HepG2 (cell line): ENCODE data around the gene CREB1. TPM values are rescaled to one million over a fixed set of nuclear protein-coding genes. Genes with fewer than 3 reads are reported as not detected.

Experiments used
- AGO2 ChIP-seq: fragments of 200-400 bp; formaldehyde crosslinking; optimal IDR thresholded peaks from 2 replicates; pipeline ENCODE3; 2017; ENCODE audit warnings: mild to moderate bottlenecking, low read depth, low read length, moderate library complexity
- FLYWCH1 ChIP-seq: sonication (generic); formaldehyde crosslinking; IDR thresholded peaks from 2 replicates; pipeline ENCODE4 v1.8.1; 2023; ENCODE audit warnings: mild to moderate bottlenecking, missing genetic modification reagents
- FOSL1 ChIP-seq: sonication (generic); formaldehyde crosslinking; IDR thresholded peaks from 2 replicates; pipeline ENCODE4 v1.9.0; 2021; ENCODE audit warnings: missing genetic modification reagents, borderline replicate concordance
- KDM4B ChIP-seq: sonication (generic); formaldehyde crosslinking; IDR thresholded peaks from 2 replicates; pipeline ENCODE4 v1.4.0; 2020; ENCODE audit warnings: missing genetic modification reagents
- KLF15 ChIP-seq: sonication (generic); formaldehyde crosslinking; IDR thresholded peaks from 2 replicates; pipeline ENCODE4 v1.8.1; 2023; ENCODE audit warnings: borderline replicate concordance, mild to moderate bottlenecking, inconsistent platforms, missing genetic modification reagents, mixed read lengths
- NBN ChIP-seq: fragments of 450-650 bp; conservative IDR thresholded peaks from 2 replicates; pipeline ENCODE4 v1.6.1; 2017
- NPAS2 ChIP-seq: sonication (generic); formaldehyde crosslinking; IDR thresholded peaks from 2 replicates; pipeline ENCODE4 v1.8.0; 2022; ENCODE audit warnings: mild to moderate bottlenecking, missing genetic modification reagents, borderline replicate concordance
- SALL1 ChIP-seq: sonication (generic); formaldehyde crosslinking; IDR thresholded peaks from 2 replicates; pipeline ENCODE4 v1.8.0; 2022; ENCODE audit warnings: mild to moderate bottlenecking, missing genetic modification reagents
- SOX13 ChIP-seq, 3 experiments: fragments of 450-650 bp in 1 of 3; sonication (generic) in 1 of 3; formaldehyde crosslinking in 1 of 3; IDR thresholded peaks in 2 of 3; conservative IDR thresholded peaks in 1 of 3; 2 replicates each; pipeline versions ENCODE4 v1.5.0 to v1.6.1; 2016 to 2020; ENCODE audit warnings: antibody characterized with exemption in 1 of 3, mild to moderate bottlenecking in 1 of 3, missing compliant biosample characterization in 1 of 3, missing genetic modification reagents in 1 of 3, moderate library complexity in 1 of 3
- ZNF557 ChIP-seq: sonication (generic); formaldehyde crosslinking; IDR thresholded peaks from 2 replicates; pipeline ENCODE4 v1.4.0; 2020; ENCODE audit warnings: missing genetic modification reagents
- ZNF713 ChIP-seq: sonication (generic); formaldehyde crosslinking; IDR thresholded peaks from 2 replicates; pipeline ENCODE4 v1.4.0; 2020; ENCODE audit warnings: mild to moderate bottlenecking, missing genetic modification reagents
- ZSCAN22 ChIP-seq: sonication (generic); formaldehyde crosslinking; IDR thresholded peaks from 2 replicates; pipeline ENCODE4 v1.4.0; 2020; ENCODE audit warnings: mild to moderate bottlenecking, missing genetic modification reagents
- polyA plus RNA-seq, 8 experiments: library from polyadenylated mRNA; depleted of rRNA in 3 of 8; stranded (reverse) in 7 of 8; unstranded in 1 of 8; fragments of >200 nt; fragmentation: Illumina TruSeq in 4 of 8; extraction: Trizol in 4 of 8; gene quantifications; 2 replicates each; pipeline versions ENCODE4 v1.2.1 to v1.2.3, GENCODE V29; 2011 to 2016; ENCODE audit warnings: low read depth in 4 of 8, missing spikeins in 1 of 8, mixed read lengths in 1 of 8; ENCODE audit not compliant: insufficient read depth in 1 of 8
- total RNA-seq, 5 experiments: library from RNA; depleted of rRNA; stranded (reverse); fragments of >200 nt; fragmentation: Illumina TruSeq; extraction: Trizol; gene quantifications; 2 replicates each; pipeline ENCODE4 v1.2.3, GENCODE V29; 2016; ENCODE audit warnings: low read depth in 1 of 5
- TF ChIP-seq, protein P1 (sequence below): sonication (generic); formaldehyde crosslinking; IDR thresholded peaks from 2 replicates; pipeline ENCODE4 v1.5.0; 2020; ENCODE audit warnings: missing genetic modification reagents, mild to moderate bottlenecking, borderline replicate concordance
- TF ChIP-seq, protein P2 (sequence below): sonication (generic); formaldehyde crosslinking; IDR thresholded peaks from 2 replicates; pipeline ENCODE4 v1.4.0; 2020; ENCODE audit warnings: low read depth, missing genetic modification reagents
- TF ChIP-seq, protein P3 (sequence below): sonication (generic); formaldehyde crosslinking; IDR thresholded peaks from 2 replicates; pipeline ENCODE4 v1.8.0; 2022; ENCODE audit warnings: low read depth, missing genetic modification reagents
- TF ChIP-seq, protein P4 (sequence below): sonication (generic); formaldehyde crosslinking; IDR thresholded peaks from 2 replicates; pipeline ENCODE4 v1.4.0; 2020; ENCODE audit warnings: missing genetic modification reagents, borderline replicate concordance

Gene CREB1
- total and polyA plus RNA-seq, 2 of the 13 experiments (the other 11 are each of a cell fraction or from before 2014, with no cell fraction given), result 51.8 to 51.9 TPM

DNA sequence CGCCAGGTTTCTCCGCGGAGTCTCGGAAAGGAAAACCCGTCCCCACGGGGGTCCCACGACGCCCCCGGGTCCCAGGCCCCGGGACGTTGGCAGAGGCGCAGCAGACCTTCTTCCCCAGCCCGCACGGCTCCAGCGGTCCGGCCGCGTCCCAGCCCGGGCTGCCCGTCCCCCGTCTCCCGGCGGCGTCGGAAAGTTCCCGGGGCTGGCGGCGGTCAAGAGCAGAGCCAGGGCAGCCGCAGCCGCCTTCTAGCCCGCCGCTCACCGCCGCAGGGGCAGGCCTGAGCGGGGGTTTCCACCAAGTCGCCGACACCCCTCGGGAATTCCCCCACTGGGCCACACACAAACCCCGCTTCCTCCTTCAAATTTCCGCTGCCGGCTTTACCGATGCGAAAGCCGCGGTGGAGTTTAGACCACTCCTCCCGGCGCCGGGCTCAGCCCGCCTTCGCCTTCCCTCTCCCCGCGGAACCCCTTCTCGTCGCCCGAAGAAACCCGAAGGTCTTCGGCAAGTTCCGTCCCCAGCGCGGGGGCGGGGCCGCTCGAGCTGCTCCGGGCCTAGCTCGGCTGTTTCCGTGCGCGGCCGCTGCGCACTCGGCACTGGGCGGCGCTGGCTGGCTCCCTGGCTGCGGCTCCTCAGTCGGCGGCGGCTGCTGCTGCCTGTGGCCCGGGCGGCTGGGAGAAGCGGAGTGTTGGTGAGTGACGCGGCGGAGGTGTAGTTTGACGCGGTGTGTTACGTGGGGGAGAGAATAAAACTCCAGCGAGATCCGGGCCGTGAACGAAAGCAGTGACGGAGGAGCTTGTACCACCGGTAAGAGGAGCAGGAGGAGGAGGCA, at the start of gene CREB1 (continued):
- TF ChIP-seq, protein P1, sequence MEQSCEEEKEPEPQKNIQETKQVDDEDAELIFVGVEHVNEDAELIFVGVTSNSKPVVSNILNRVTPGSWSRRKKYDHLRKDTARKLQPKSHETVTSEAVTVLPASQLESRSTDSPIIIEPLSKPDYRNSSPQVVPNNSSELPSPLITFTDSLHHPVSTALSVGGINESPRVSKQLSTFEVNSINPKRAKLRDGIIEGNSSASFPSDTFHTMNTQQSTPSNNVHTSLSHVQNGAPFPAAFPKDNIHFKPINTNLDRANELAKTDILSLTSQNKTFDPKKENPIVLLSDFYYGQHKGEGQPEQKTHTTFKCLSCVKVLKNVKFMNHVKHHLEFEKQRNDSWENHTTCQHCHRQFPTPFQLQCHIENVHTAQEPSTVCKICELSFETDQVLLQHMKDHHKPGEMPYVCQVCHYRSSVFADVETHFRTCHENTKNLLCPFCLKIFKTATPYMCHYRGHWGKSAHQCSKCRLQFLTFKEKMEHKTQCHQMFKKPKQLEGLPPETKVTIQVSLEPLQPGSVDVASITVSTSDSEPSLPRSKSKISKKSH (CRISPR knock-in tag), result peak; percentile 67
- TF ChIP-seq ZNF713 (CRISPR knock-in tag) (no peak), FLYWCH1 (CRISPR knock-in tag) (no peak; the same call in 1 of the 2 replicates), NBN (no peak), NPAS2 (no peak), KLF15 (CRISPR knock-in tag) (peak; percentile 37; the same call in 1 of the 2 replicates), SALL1 (peak; percentile 89), ZSCAN22 (CRISPR knock-in tag) (no peak; the same call in 1 of the 2 replicates), ZNF557 (CRISPR knock-in tag) (0 out of 2 replicates have a peak, but pooled peaks have one; percentile 41), SOX13 (IDR thresholded peaks at IDR 0.05) (no peak), SOX13 (CRISPR knock-in tag; conservative IDR thresholded peaks at IDR 0.05 in 1 of 2, IDR thresholded peaks at IDR 0.05 in 1 of 2) (peak in 1 of 2 experiments; percentile 33; a peak in 1 of 4 replicates), FOSL1 (no peak), KDM4B (CRISPR knock-in tag) (no peak), AGO2 (peak; percentile 85)
- TF ChIP-seq, protein P2, sequence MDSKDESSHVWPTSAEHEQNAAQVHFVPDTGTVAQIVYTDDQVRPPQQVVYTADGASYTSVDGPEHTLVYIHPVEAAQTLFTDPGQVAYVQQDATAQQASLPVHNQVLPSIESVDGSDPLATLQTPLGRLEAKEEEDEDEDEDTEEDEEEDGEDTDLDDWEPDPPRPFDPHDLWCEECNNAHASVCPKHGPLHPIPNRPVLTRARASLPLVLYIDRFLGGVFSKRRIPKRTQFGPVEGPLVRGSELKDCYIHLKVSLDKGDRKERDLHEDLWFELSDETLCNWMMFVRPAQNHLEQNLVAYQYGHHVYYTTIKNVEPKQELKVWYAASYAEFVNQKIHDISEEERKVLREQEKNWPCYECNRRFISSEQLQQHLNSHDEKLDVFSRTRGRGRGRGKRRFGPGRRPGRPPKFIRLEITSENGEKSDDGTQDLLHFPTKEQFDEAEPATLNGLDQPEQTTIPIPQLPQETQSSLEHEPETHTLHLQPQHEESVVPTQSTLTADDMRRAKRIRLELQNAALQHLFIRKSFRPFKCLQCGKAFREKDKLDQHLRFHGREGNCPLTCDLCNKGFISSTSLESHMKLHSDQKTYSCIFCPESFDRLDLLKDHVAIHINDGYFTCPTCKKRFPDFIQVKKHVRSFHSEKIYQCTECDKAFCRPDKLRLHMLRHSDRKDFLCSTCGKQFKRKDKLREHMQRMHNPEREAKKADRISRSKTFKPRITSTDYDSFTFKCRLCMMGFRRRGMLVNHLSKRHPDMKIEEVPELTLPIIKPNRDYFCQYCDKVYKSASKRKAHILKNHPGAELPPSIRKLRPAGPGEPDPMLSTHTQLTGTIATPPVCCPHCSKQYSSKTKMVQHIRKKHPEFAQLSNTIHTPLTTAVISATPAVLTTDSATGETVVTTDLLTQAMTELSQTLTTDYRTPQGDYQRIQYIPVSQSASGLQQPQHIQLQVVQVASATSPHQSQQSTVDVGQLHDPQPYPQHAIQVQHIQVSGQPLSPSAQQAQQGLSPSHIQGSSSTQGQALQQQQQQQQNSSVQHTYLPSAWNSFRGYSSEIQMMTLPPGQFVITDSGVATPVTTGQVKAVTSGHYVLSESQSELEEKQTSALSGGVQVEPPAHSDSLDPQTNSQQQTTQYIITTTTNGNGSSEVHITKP (CRISPR knock-in tag), result no peak
- TF ChIP-seq, protein P3, sequence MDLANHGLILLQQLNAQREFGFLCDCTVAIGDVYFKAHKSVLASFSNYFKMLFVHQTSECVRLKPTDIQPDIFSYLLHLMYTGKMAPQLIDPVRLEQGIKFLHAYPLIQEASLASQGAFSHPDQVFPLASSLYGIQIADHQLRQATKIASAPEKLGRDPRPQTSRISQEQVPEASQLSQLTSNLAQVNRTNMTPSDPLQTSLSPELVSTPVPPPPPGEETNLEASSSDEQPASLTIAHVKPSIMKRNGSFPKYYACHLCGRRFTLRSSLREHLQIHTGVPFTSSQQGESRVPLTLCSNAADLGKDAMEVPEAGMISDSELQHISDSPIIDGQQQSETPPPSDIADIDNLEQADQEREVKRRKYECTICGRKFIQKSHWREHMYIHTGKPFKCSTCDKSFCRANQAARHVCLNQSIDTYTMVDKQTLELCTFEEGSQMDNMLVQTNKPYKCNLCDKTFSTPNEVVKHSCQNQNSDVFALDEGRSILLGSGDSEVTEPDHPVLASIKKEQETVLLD (CRISPR knock-in tag), result no peak
- TF ChIP-seq, protein P4, sequence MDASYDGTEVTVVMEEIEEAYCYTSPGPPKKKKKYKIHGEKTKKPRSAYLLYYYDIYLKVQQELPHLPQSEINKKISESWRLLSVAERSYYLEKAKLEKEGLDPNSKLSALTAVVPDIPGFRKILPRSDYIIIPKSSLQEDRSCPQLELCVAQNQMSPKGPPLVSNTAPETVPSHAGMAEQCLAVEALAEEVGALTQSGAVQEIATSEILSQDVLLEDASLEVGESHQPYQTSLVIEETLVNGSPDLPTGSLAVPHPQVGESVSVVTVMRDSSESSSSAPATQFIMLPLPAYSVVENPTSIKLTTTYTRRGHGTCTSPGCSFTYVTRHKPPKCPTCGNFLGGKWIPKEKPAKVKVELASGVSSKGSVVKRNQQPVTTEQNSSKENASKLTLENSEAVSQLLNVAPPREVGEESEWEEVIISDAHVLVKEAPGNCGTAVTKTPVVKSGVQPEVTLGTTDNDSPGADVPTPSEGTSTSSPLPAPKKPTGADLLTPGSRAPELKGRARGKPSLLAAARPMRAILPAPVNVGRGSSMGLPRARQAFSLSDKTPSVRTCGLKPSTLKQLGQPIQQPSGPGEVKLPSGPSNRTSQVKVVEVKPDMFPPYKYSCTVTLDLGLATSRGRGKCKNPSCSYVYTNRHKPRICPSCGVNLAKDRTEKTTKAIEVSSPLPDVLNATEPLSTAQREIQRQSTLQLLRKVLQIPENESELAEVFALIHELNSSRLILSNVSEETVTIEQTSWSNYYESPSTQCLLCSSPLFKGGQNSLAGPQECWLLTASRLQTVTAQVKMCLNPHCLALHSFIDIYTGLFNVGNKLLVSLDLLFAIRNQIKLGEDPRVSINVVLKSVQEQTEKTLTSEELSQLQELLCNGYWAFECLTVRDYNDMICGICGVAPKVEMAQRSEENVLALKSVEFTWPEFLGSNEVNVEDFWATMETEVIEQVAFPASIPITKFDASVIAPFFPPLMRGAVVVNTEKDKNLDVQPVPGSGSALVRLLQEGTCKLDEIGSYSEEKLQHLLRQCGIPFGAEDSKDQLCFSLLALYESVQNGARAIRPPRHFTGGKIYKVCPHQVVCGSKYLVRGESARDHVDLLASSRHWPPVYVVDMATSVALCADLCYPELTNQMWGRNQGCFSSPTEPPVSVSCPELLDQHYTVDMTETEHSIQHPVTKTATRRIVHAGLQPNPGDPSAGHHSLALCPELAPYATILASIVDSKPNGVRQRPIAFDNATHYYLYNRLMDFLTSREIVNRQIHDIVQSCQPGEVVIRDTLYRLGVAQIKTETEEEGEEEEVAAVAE, result no peak
